SU-DHL-6 (cell line): ENCODE measurements around the gene MYH11.

Experiments
- EZH2phosphoT487 ChIP-seq: fragments of 200-600 bp; sonication (generic), shearing (Covaris generic); conservative IDR thresholded peaks from 2 replicates; pipeline ENCODE4 v1.6.1; 2018; ENCODE audit warnings: mild to moderate bottlenecking, antibody characterized with exemption, low read length, moderate library complexity, mixed read lengths
- TF ChIP-seq, protein P1 (sequence below): fragments of 200-600 bp; sonication (generic); IDR thresholded peaks from one replicate; pipeline ENCODE4 v1.5.1; 2017; ENCODE audit warnings: antibody characterized with exemption, mild to moderate bottlenecking, low read length, moderate library complexity; ENCODE audit not compliant: insufficient read depth, poor library complexity, severe bottlenecking

DNA sequence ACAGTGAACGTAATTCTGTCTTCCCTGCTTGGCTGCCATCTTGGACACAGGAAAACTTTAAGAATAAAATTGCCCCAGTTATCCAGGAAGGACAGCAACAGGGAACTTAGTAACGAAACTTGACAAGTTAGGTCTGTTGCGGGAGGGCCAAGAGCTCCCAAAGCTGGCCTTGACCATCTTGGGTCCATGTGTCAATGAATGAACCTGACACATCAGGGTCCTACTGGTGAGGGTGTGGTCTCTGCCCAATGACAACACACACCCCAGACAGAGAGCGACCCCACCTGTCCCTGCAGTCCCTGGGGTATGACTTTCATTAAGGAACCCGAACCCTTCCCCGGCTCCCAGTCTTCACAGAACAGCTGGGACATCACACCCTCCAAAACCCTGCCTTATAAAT is 110.5 kb downstream of the MYH11 start:
- TF ChIP-seq, protein P1, sequence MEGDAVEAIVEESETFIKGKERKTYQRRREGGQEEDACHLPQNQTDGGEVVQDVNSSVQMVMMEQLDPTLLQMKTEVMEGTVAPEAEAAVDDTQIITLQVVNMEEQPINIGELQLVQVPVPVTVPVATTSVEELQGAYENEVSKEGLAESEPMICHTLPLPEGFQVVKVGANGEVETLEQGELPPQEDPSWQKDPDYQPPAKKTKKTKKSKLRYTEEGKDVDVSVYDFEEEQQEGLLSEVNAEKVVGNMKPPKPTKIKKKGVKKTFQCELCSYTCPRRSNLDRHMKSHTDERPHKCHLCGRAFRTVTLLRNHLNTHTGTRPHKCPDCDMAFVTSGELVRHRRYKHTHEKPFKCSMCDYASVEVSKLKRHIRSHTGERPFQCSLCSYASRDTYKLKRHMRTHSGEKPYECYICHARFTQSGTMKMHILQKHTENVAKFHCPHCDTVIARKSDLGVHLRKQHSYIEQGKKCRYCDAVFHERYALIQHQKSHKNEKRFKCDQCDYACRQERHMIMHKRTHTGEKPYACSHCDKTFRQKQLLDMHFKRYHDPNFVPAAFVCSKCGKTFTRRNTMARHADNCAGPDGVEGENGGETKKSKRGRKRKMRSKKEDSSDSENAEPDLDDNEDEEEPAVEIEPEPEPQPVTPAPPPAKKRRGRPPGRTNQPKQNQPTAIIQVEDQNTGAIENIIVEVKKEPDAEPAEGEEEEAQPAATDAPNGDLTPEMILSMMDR, result no peak
- TF ChIP-seq EZH2phosphoT487, result no peak
